NB4 (cell line): Measurements from ENCODE around the gene KTI12.

Source experiments
- MYC ChIP-seq: IDR thresholded peaks from 2 replicates; pipeline ENCODE4 v1.6.1; 2011; ENCODE audit warnings: low read depth, low read length
- POLR2A ChIP-seq: IDR thresholded peaks from 2 replicates; pipeline ENCODE4 v1.6.1; 2011; ENCODE audit warnings: mild to moderate bottlenecking; ENCODE audit not compliant: insufficient read length; ENCODE audit errors: extremely low read depth
- TF ChIP-seq, protein P1 (sequence below): IDR thresholded peaks from one replicate; pipeline ENCODE4 v1.5.1; 2012; ENCODE audit warnings: low read depth, low read length
- TF ChIP-seq, protein P2 (sequence below): IDR thresholded peaks from 2 replicates; pipeline ENCODE4 v1.6.1; 2011; ENCODE audit warnings: low read depth, low read length

DNA sequence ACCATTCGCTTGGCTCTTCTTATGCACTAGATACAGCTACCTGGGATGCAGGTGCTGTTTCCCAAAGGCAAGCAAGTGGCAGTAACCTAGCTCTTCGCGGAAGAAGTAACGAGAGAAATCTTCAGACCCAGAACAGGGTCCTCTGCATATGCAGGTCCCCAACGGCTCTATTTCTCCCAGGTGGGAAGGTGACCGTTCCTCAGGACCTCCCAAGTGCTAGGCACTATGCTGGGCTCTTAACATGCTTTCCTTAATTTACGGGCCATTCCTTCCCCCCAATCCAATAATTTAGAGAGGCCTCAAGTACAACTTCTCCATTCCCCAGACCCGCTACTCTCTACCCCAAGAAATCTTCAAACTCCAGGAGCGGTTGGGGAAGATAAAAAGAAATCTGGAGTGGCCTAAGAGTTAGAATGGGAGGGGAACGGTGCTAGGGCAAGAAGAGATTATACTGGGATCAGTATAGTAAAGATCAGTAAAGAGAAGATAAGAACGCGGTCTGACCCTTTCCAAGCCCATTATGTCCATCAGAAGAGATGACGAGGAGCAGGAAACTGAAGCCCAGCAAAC is 21.0 kb upstream of the KTI12 start:
- TF ChIP-seq, protein P1, sequence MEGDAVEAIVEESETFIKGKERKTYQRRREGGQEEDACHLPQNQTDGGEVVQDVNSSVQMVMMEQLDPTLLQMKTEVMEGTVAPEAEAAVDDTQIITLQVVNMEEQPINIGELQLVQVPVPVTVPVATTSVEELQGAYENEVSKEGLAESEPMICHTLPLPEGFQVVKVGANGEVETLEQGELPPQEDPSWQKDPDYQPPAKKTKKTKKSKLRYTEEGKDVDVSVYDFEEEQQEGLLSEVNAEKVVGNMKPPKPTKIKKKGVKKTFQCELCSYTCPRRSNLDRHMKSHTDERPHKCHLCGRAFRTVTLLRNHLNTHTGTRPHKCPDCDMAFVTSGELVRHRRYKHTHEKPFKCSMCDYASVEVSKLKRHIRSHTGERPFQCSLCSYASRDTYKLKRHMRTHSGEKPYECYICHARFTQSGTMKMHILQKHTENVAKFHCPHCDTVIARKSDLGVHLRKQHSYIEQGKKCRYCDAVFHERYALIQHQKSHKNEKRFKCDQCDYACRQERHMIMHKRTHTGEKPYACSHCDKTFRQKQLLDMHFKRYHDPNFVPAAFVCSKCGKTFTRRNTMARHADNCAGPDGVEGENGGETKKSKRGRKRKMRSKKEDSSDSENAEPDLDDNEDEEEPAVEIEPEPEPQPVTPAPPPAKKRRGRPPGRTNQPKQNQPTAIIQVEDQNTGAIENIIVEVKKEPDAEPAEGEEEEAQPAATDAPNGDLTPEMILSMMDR: no peak
- TF ChIP-seq, protein P2, sequence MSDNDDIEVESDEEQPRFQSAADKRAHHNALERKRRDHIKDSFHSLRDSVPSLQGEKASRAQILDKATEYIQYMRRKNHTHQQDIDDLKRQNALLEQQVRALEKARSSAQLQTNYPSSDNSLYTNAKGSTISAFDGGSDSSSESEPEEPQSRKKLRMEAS: no peak
- TF ChIP-seq POLR2A (no peak), MYC (no peak)
